Panc1 (cell line): ENCODE results near the gene IL6. TPM values are rescaled to one million over a fixed set of nuclear protein-coding genes. Genes with fewer than 3 reads are reported as not detected.

Source experiments
- ATAC-seq: fragments of 200-7000 bp; cut with Tn5 transposase; 2 replicates; pipeline ENCODE4 v1.9.1; 2020; ENCODE audit warnings: mild to moderate bottlenecking, moderate library complexity
- BruUV-seq: library from RNA; stranded (reverse); fragments of 400-500 nt; replicated peaks from 2 replicates; lab custom pipeline; 2021; lab: Mats Ljungman, UMichigan
- CTCF ChIA-PET: fragments of 300-600 bp; sonication (Branson Sonifier 250); formaldehyde crosslinking; loops from one replicate; lab custom pipeline; 2022; ENCODE audit warnings: antibody characterized with exemption; lab: Charles Lee
- POLR2A ChIA-PET: fragments of 300-600 bp; sonication (Branson Sonifier 250); formaldehyde crosslinking; loops from one replicate; lab custom pipeline; 2022; ENCODE audit warnings: antibody characterized with exemption; lab: Charles Lee
- DNase-seq: peaks from one replicate; pipeline ENCODE4 v3.0.0-alpha.2; 2010; ENCODE audit warnings: low read depth, low spot score
- H3K27ac ChIP-seq: 2 replicates; pipeline ENCODE4 v1.5.1; 2011; ENCODE audit warnings: mild to moderate bottlenecking, low read length, inconsistent platforms
- H3K27me3 ChIP-seq: fragments of 200-500 bp; sonication (Bioruptor generic); 2 replicates; pipeline ENCODE4 v1.6.0; 2014; ENCODE audit warnings: low read length, inconsistent platforms; ENCODE audit not compliant: control insufficient read depth, insufficient read depth
- H3K36me3 ChIP-seq: fragments of 200-500 bp; sonication (Bioruptor generic); 2 replicates; pipeline ENCODE4 v1.5.1; 2014; ENCODE audit warnings: inconsistent platforms, mild to moderate bottlenecking, low read length, moderate library complexity; ENCODE audit not compliant: control insufficient read depth, insufficient read depth
- H3K4me1 ChIP-seq: 2 replicates; pipeline ENCODE4 v1.5.1; 2011; ENCODE audit warnings: inconsistent platforms, mild to moderate bottlenecking, low read length, moderate library complexity; ENCODE audit not compliant: control insufficient read depth, insufficient read depth
- H3K4me3 ChIP-seq, 2 experiments: 2 replicates each; pipeline ENCODE4 v1.5.1; 2011 to 2012; ENCODE audit warnings: low read depth in 2 of 2, low read length in 2 of 2, mild to moderate bottlenecking in 2 of 2, inconsistent platforms in 1 of 2, moderate library complexity in 1 of 2
- H3K9me3 ChIP-seq: fragments of 200-500 bp; sonication (Bioruptor generic); 2 replicates; pipeline ENCODE4 v1.5.1; 2014; ENCODE audit warnings: low read depth, mild to moderate bottlenecking, inconsistent platforms, low read length, moderate library complexity; ENCODE audit not compliant: control insufficient read depth, insufficient read depth
- POLR2AphosphoS5 ChIP-seq: IDR thresholded peaks from 2 replicates; pipeline ENCODE4 v1.6.1; 2012; ENCODE audit warnings: mild to moderate bottlenecking, low read depth, low read length, moderate library complexity
- REST ChIP-seq, 2 experiments: IDR thresholded peaks; 2 replicates each; pipeline ENCODE4 v1.6.1; 2011 to 2012; ENCODE audit warnings: low read depth in 2 of 2, control low read depth in 1 of 2, low read length in 1 of 2, mild to moderate bottlenecking in 1 of 2, moderate library complexity in 1 of 2; ENCODE audit not compliant: insufficient read depth in 1 of 2
- SIN3A ChIP-seq: IDR thresholded peaks from 2 replicates; pipeline ENCODE4 v1.6.1; 2012; ENCODE audit warnings: low read depth, mild to moderate bottlenecking, low read length, moderate library complexity, borderline replicate concordance; ENCODE audit not compliant: insufficient read depth
- TCF7L2 ChIP-seq: IDR thresholded peaks from 2 replicates; pipeline ENCODE4 v1.6.1; 2011; ENCODE audit warnings: mild to moderate bottlenecking, low read depth, low read length, inconsistent platforms
- in situ Hi-C: cut with HindIII; loops from 2 replicates; pipeline ENCODE4 v1.10.0; 2016; ENCODE audit warnings: low sequenced_read_pairs, low pct_unique_long_range_greater_than_20kb
- intact Hi-C: fragments of 100-400 bp; cut with micrococcal nuclease; formaldehyde crosslinking; loops from one replicate; pipeline ENCODE4 v1.10.0; 2022; ENCODE audit not compliant: unreplicated experiment
- total RNA-seq: library from RNA; stranded (reverse); gene quantifications from one replicate; pipeline ENCODE4 v1.2.1, GENCODE V29; 2021; ENCODE audit not compliant: unreplicated experiment
- TF ChIP-seq, protein P1 (sequence below): fragments of 450-650 bp; IDR thresholded peaks from 2 replicates; pipeline ENCODE4 v1.5.1; 2017; ENCODE audit warnings: mild to moderate bottlenecking

Gene IL6
- total RNA-seq, 1 experiment from 2014 or later: not detected

GRCh38 chr7:22771194-22771871, 44.3 kb downstream of the IL6 start:
- H3K4me3 ChIP-seq: no peak overlapping the region
- in situ Hi-C loops: no loop called here
- H3K27ac ChIP-seq: no peak overlapping the region
- TF ChIP-seq SIN3A (no peak), TCF7L2 (no peak), REST (IDR thresholded peaks at IDR 0.05; ENCODE audit: insufficient read depth in 1 of 2, low read depth in 2 of 2, low read length in 1 of 2) (no peak), POLR2AphosphoS5 (no peak)
- TF ChIP-seq, protein P1, sequence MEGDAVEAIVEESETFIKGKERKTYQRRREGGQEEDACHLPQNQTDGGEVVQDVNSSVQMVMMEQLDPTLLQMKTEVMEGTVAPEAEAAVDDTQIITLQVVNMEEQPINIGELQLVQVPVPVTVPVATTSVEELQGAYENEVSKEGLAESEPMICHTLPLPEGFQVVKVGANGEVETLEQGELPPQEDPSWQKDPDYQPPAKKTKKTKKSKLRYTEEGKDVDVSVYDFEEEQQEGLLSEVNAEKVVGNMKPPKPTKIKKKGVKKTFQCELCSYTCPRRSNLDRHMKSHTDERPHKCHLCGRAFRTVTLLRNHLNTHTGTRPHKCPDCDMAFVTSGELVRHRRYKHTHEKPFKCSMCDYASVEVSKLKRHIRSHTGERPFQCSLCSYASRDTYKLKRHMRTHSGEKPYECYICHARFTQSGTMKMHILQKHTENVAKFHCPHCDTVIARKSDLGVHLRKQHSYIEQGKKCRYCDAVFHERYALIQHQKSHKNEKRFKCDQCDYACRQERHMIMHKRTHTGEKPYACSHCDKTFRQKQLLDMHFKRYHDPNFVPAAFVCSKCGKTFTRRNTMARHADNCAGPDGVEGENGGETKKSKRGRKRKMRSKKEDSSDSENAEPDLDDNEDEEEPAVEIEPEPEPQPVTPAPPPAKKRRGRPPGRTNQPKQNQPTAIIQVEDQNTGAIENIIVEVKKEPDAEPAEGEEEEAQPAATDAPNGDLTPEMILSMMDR: no peak
- intact Hi-C loops: no loop called here
- no TSS peak for BruUV-seq
- DNase-seq (no peak), ATAC-seq (no peak)
- H3K27me3 ChIP-seq: no peaks in the 10 kb centered on the region
- H3K4me1 ChIP-seq: no peaks in the 10 kb centered on the region
- no peaks in the 10 kb centered on the region for H3K36me3 ChIP-seq
- H3K9me3 ChIP-seq: no peaks in the 10 kb centered on the region
- ChIA-PET CTCF (interaction anchor here (0.6 to 0.7 kb wide), 2 partner anchors 11 to 117 kb away, joined by 3 to 4 read pairs; no protein-coding TSS in a partner anchor), POLR2A (interaction anchor here (0.7 kb wide), 1 partner anchor 20 kb away, joined by 8 read pairs; no protein-coding TSS in a partner anchor)

- no TSS peak for BruUV-seq
- no peaks in the 10 kb centered on the region for H3K36me3 ChIP-seq
- no peaks in the 10 kb centered on the region for H3K4me1 ChIP-seq
- DNase-seq: no peak
- no peak for TF ChIP-seq POLR2AphosphoS5
- TF ChIP-seq REST (IDR thresholded peaks at IDR 0.05; ENCODE audit: insufficient read depth in 1 of 2, low read depth in 2 of 2, low read length in 1 of 2): no peak
- no peak overlapping the region for H3K4me3 ChIP-seq
- intact Hi-C loops (no loop called here), in situ Hi-C loops (no loop called here)
- CTCF ChIA-PET: interaction anchor here (0.6 kb wide), 1 partner anchor 11 kb away, joined by 4 read pairs; no protein-coding TSS in a partner anchor
- no peak overlapping the region for H3K27ac ChIP-seq
- H3K27me3 ChIP-seq: no peaks in the 10 kb centered on the region
- no peaks in the 10 kb centered on the region for H3K9me3 ChIP-seq
- ATAC-seq: no peak
- POLR2A ChIA-PET: no interaction called here
Measured at GRCh38 chr7:22771872-22772228, 44.9 kb downstream of the IL6 start.
